Activated T-helper 1 cell treated with anti-CD3 and anti-CD28 coated beads, Interleukin-12 subunit alpha, Interleukin-12 subunit beta, Interleukin-2, Interleukin-4 antibody, amounts not matched to agents 30 ng/mL and 10 ng/mL and 1 ng/mL, durations not matched to agents 14 hours and 24 hours and 36 hours (primary cell): ENCODE measurements around the gene PTX4. TPM values are rescaled to one million over a fixed set of nuclear protein-coding genes. Genes with fewer than 3 reads are reported as not detected.

ENCODE experiments used
- DNase-seq: peaks from one replicate; pipeline ENCODE4 v3.0.0; 2021; ENCODE audit warnings: low spot score
- H3K27ac Mint-ChIP-seq: one replicate; pipeline ENCODE4 v1.8.0; 2021; ENCODE audit warnings: mild to moderate bottlenecking, mixed read lengths
- H3K27me3 Mint-ChIP-seq: one replicate; pipeline ENCODE4 v1.8.0; 2022; ENCODE audit warnings: mild to moderate bottlenecking, moderate library complexity, mixed read lengths; ENCODE audit not compliant: insufficient read depth
- H3K36me3 Mint-ChIP-seq: one replicate; pipeline ENCODE4 v1.8.0; 2021; ENCODE audit warnings: low read depth, mixed read lengths
- H3K4me1 Mint-ChIP-seq: one replicate; pipeline ENCODE4 v1.8.0; 2021; ENCODE audit warnings: low read depth, mixed read lengths
- H3K4me3 Mint-ChIP-seq: one replicate; pipeline ENCODE4 v1.8.0; 2021; ENCODE audit warnings: mild to moderate bottlenecking, moderate library complexity, mixed read lengths
- H3K9me3 Mint-ChIP-seq: one replicate; pipeline ENCODE4 v1.8.0; 2021; ENCODE audit warnings: mixed read lengths
- intact Hi-C: fragments of 100-400 bp; cut with micrococcal nuclease; formaldehyde crosslinking; loops from one replicate; pipeline ENCODE4 v1.15.1; 2024
- total RNA-seq: library from RNA; stranded (reverse); gene quantifications from 2 replicates; pipeline ENCODE4 v1.2.3, GENCODE V29; 2022

The PTX4 gene
- 0.20 TPM in 1 of 2 replicates, not detected in the other for total RNA-seq

GRCh38 chr16:1488619-1489018, at the start of gene PTX4:
Gene PTX4, minus strand, starts transcription at chr16:1488944. Its CDS starts 35 bp downstream, at chr16:1488909.
- no peaks in the 10 kb centered on the region for H3K36me3 Mint-ChIP-seq
- no peak for DNase-seq
- H3K4me1 Mint-ChIP-seq, result peaks cover 8% of the 10 kb centered on the region
- no peak within 1 kb of the TSS for H3K27ac Mint-ChIP-seq
- H3K27me3 Mint-ChIP-seq, result no peaks in the 10 kb centered on the region
- H3K4me3 Mint-ChIP-seq, result no peak within 1 kb of the TSS
- intact Hi-C loops, result no loop called here
- H3K9me3 Mint-ChIP-seq, result no peaks in the 10 kb centered on the region

- peak overlapping the region; percentile 98 for H3K4me3 Mint-ChIP-seq
- H3K27ac Mint-ChIP-seq, result peak overlapping the region; percentile 77
- H3K4me1 Mint-ChIP-seq, result peaks cover 52% of the 10 kb centered on the region
- DNase-seq, result no peak
- H3K27me3 Mint-ChIP-seq, result no peaks in the 10 kb centered on the region
- H3K9me3 Mint-ChIP-seq, result no peaks in the 10 kb centered on the region
- intact Hi-C loops, result loop anchor here (5.0 to 10.0 kb wide), 2 partner anchors 176 to 233 kb away; partner anchors contain the start of gene UBE2I
- peaks cover 34% of the 10 kb centered on the region for H3K36me3 Mint-ChIP-seq
Observed at GRCh38 chr16:1537763-1538289, 49.1 kb upstream of the PTX4 start.

GRCh38 chr16:1537138-1537577, 48.4 kb upstream of the PTX4 start:
- no peaks in the 10 kb centered on the region for H3K9me3 Mint-ChIP-seq
- no peaks in the 10 kb centered on the region for H3K27me3 Mint-ChIP-seq
- H3K4me1 Mint-ChIP-seq, result peaks cover 48% of the 10 kb centered on the region
- no peak for DNase-seq
- peaks cover 31% of the 10 kb centered on the region for H3K36me3 Mint-ChIP-seq
- H3K4me3 Mint-ChIP-seq, result peak overlapping the region; percentile 98
- intact Hi-C loops, result loop anchor here (5.0 to 10.0 kb wide), 2 partner anchors 175 to 232 kb away; partner anchors contain the start of gene UBE2I
- peak overlapping the region; percentile 77 for H3K27ac Mint-ChIP-seq

GRCh38 chr16:1536601-1537000, 47.9 kb upstream of the PTX4 start:
- Mint-ChIP-seq H3K4me1 (peaks cover 47% of the 10 kb centered on the region), H3K27me3 (no peaks in the 10 kb centered on the region), H3K9me3 (no peaks in the 10 kb centered on the region), H3K27ac (no peak overlapping the region), H3K4me3 (peak overlapping the region; percentile 98), H3K36me3 (peaks cover 31% of the 10 kb centered on the region)
- DNase-seq, result no peak
- intact Hi-C loops, result loop anchor here (5.0 to 10.0 kb wide), 2 partner anchors 174 to 232 kb away; partner anchors contain the start of gene UBE2I

GRCh38 chr16:1535391-1536291, 46.9 kb upstream of the PTX4 start:
- intact Hi-C loops, result loop anchor here (1.0 to 10.0 kb wide), 7 partner anchors 8 to 231 kb away; partner anchors contain the start of genes CRAMP1, IFT140, UBE2I and UQCC4

GRCh38 chr16:1534021-1535020, 45.6 kb upstream of the PTX4 start:
- Mint-ChIP-seq H3K4me1 (peaks cover 47% of the 10 kb centered on the region), H3K36me3 (peaks cover 27% of the 10 kb centered on the region), H3K9me3 (no peaks in the 10 kb centered on the region), H3K4me3 (peak overlapping the region; percentile 98), H3K27ac (peak overlapping the region; percentile 92), H3K27me3 (peaks cover 2% of the 10 kb centered on the region)
- intact Hi-C loops, result loop anchor here (1.0 to 10.0 kb wide), 7 partner anchors 9 to 230 kb away; partner anchors contain the start of genes CRAMP1, IFT140, UBE2I and UQCC4
- DNase-seq, result no peak

More at GRCh38 chr16:1535391-1536291, 46.9 kb upstream of the PTX4 start:
- Mint-ChIP-seq H3K4me3 (peak overlapping the region; percentile 98), H3K27ac (peak overlapping the region; percentile 92), H3K36me3 (peaks cover 31% of the 10 kb centered on the region), H3K9me3 (no peaks in the 10 kb centered on the region), H3K27me3 (no peaks in the 10 kb centered on the region), H3K4me1 (peaks cover 47% of the 10 kb centered on the region)
- DNase-seq, result no peak

GRCh38 chr16:1533443-1533951, 44.8 kb upstream of the PTX4 start, which contains the start of gene TMEM204:
Gene TMEM204, plus strand, starts transcription at chr16:1533666. Its CDS starts 610 bp downstream, at chr16:1534276.
- Mint-ChIP-seq H3K4me3 (peak within 1 kb of the TSS; percentile 98), H3K27me3 (peaks cover 2% of the 10 kb centered on the region), H3K4me1 (peaks cover 44% of the 10 kb centered on the region), H3K9me3 (no peaks in the 10 kb centered on the region), H3K27ac (peak within 1 kb of the TSS; percentile 92), H3K36me3 (peaks cover 26% of the 10 kb centered on the region)
- intact Hi-C loops, result loop anchor here (10.0 kb wide), 1 partner anchor 229 kb away; the partner anchor contains the start of gene UBE2I
- peak; percentile 47 for DNase-seq

GRCh38 chr16:1532771-1533170, 44.0 kb upstream of the PTX4 start:
- Mint-ChIP-seq H3K36me3 (peaks cover 19% of the 10 kb centered on the region), H3K4me1 (peaks cover 41% of the 10 kb centered on the region), H3K4me3 (peak overlapping the region; percentile 98), H3K27ac (no peak overlapping the region), H3K27me3 (peaks cover 2% of the 10 kb centered on the region), H3K9me3 (no peaks in the 10 kb centered on the region)
- DNase-seq, result no peak
- intact Hi-C loops, result loop anchor here (10.0 kb wide), 1 partner anchor 228 kb away; the partner anchor contains the start of gene UBE2I

GRCh38 chr16:1532081-1532760, 43.5 kb upstream of the PTX4 start:
- intact Hi-C loops, result loop anchor here (10.0 kb wide), 1 partner anchor 227 kb away; the partner anchor contains the start of gene UBE2I
- H3K9me3 Mint-ChIP-seq, result no peaks in the 10 kb centered on the region
- peaks cover 16% of the 10 kb centered on the region for H3K36me3 Mint-ChIP-seq
- H3K4me1 Mint-ChIP-seq, result peaks cover 37% of the 10 kb centered on the region
- no peak for DNase-seq
- H3K4me3 Mint-ChIP-seq, result peak overlapping the region; percentile 98
- H3K27me3 Mint-ChIP-seq, result peaks cover 2% of the 10 kb centered on the region
- no peak overlapping the region for H3K27ac Mint-ChIP-seq

- intact Hi-C loops, result loop anchor here (10.0 kb wide), 1 partner anchor 227 kb away; the partner anchor contains the start of gene UBE2I
- DNase-seq, result no peak
- Mint-ChIP-seq H3K36me3 (peaks cover 11% of the 10 kb centered on the region), H3K27me3 (peaks cover 2% of the 10 kb centered on the region), H3K27ac (no peak overlapping the region), H3K9me3 (no peaks in the 10 kb centered on the region), H3K4me1 (peaks cover 31% of the 10 kb centered on the region), H3K4me3 (no peak overlapping the region)
Observed at GRCh38 chr16:1531638-1531910, 42.8 kb upstream of the PTX4 start.

- DNase-seq, result no peak
- intact Hi-C loops, result loop anchor here (10.0 kb wide), 1 partner anchor 226 kb away; the partner anchor contains the start of gene UBE2I
- Mint-ChIP-seq H3K4me3 (no peak overlapping the region), H3K27ac (no peak overlapping the region), H3K4me1 (peaks cover 25% of the 10 kb centered on the region), H3K27me3 (peaks cover 2% of the 10 kb centered on the region), H3K9me3 (no peaks in the 10 kb centered on the region), H3K36me3 (peaks cover 10% of the 10 kb centered on the region)
Observed at GRCh38 chr16:1530883-1531637, 42.3 kb upstream of the PTX4 start.
